ENCODE measurements around the gene SLC26A6. TPM values are rescaled to one million over a fixed set of nuclear protein-coding genes. Genes with fewer than 3 reads are reported as not detected.

SLC26A6 gene
- total RNA-seq, 2 donors from 2014 or later: 11.2 to 14.6 TPM

DNA sequence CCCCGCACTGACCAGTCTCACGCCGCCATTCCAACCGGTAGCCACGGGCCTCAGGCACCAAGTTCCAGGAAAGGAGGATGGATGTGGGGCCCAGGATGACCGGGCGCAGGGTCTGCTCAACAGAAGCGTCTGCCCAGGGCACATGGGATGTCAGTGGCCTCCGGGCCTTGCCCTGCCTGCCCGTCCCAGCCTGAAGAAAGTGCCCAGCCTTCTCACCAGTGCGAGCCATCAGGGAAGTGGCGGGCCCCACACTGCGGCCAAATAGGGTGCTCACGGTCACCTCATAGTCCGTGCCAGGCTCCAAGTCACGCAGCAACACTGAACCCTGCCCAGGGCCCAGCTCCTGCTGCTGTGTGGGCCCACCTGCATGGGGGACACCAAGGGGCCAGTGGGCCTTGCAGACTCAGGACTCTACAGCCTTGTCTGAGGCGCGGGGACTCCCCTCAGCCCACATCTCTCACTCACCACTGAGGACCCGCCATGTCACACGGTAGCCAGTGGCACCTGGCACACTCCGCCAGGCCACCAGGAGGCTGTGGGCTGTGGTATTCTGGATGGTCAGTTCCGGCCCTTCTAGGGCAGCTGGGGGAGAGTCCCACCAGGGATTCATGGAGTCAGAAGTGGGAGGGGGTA, 43.3 kb downstream of the SLC26A6 start:
- intact Hi-C loops (cut with DNase I): no loop called here
- DNase-seq: no peak

DNA sequence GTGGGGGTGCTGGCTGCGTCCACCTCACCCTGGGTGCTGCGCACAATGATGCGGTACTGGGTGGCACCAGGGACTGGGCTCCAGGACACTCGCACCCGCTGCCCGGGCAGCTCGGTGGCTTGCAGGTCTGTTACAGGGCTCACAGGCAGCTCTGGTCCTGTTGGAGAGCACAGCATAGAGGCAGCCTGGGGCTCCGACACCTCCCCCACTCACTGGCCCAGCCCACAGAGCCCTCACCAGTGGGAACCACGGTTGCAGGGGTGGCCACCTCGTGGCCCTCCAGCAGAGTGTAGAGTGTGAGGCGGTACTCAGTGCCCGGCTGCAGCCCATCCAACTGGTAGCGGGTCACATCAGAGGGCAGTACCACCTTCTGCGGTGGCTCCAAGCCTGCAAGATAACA, 43.8 kb downstream of the SLC26A6 start:
- DNase-seq (no peak), ATAC-seq (no peak)
- intact Hi-C loops (cut with DNase I): no loop called here

More for the DNA sequence above, 43.3 kb downstream of the SLC26A6 start:
- no peak for ATAC-seq

DNA sequence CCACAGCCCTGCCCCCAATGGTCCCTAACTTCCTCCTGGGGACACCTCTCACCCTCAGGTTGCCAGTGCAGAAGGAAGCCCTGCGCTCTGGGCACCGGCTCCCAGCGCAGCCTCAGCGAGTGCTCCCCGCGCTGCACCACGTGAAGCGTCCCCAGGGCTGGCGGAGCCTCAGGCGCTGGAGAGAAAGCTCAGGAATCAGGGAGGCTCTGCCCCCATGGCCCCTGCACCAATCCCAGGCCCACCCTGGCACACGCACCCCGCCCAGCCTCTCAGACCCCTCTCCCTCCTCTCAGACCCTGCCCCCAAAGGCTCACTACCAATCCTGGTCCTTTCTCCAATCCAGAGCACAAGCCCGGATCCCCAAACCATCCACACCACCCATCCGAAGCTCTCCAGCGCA, 47.0 kb downstream of the SLC26A6 start:
- ATAC-seq (no peak), DNase-seq (no peak)
- intact Hi-C loops (cut with DNase I): no loop called here

DNA sequence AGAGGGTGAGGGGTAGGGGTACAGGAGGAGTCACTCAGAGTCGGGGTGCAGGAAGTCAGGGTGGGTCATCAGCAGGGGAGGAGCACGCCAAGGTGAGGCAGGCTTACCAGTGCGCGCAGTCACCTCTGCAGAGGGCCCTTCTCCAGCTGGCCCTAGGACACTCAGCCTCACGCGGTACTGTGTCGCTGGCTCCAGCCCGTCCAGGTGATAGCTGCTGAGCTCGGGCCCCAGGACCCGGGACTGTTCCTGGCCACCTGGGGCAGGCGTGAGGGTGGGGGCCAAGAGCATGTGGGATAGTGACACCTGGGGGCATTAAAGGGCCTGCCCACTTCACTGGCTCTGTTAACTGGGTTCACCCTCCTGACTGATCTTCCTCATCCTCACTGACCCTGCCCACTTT, 47.6 kb downstream of the SLC26A6 start:
- intact Hi-C loops (cut with DNase I): no loop called here
- ATAC-seq (no peak), DNase-seq (no peak)

DNA sequence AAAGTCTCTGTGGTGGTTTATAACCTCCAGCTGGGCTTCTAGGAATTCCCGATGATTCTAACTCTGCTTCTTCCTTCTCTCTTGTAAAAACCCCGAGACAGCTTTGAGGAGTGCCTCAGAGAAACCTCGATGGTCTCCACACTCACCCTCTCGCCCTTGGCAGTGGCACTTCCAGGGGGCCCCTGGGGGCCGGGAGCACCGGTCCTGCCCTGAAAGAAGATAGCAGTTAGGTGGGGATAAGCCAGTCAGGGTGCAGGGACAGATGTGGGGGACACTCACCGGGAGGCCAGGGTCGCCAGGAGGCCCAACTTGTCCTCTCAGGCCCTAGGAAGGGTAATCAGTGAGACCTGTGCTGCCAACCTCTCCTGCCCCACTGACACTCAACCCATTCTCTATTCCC, 49.9 kb downstream of the SLC26A6 start:
- intact Hi-C loops (cut with DNase I): no loop called here
- DNase-seq (no peak), ATAC-seq (no peak)

DNA sequence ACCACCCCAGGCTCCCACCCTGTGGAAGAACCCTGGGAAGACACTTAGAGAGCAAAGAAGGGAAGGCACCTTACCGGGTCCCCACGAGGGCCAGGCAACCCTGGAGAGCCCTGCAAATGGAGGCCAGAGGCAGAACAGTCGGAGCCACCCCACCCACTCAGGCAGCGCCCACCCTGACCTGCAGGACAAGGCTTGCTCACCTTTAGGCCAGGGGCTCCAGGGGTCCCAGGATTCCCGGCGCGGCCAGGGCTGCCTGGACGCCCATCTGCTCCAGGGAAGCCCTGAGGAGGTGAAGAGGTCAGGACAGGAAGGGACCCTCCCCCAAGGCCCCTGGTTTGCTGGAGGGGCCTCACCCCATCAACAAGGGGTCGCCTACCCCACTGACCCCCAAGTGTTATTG, 50.4 kb downstream of the SLC26A6 start:
- DNase-seq: no peak
- no peak for ATAC-seq
- intact Hi-C loops (cut with DNase I): no loop called here

DNA sequence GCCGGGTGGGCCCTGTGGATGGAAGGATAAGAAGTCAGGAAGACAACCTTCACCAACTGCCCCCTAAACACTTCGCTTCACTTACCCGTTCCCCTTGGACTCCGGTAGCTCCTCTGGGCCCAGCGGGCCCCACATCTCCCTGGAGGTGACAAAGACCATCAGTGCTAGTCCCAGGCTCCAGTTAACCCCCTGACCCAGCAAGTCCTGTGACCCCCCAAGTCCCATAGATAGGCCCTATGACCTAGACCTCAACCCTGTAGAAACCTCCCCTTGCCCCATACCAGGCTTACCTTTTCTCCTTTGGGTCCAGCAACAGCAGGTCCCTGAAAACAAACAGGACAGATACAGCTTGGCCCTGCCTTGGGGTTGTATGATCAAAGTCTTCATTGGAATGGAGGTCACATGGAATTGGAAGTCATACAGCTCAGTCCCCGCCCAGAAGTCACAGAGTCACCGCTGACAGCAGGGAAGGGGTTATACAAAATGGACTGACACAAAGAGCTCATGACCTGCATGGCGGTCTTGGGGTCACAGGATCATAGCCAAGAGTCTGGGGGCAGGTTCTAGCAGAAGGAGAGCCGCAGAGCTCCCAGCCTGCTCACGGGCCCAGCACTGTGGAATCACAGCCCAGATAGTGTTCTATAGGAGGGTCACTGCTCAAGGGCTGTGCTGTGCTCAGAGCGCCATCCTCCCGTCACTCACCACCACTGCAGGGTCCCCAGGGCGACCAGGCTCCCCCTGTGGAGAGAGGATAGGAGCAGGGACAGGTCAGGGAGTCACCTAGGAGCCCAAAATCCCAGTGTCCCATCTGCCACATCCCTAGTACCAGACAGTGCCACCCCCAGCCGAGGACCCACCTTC, 53.4 kb downstream of the SLC26A6 start:
- DNase-seq (no peak), ATAC-seq (no peak)

DNA sequence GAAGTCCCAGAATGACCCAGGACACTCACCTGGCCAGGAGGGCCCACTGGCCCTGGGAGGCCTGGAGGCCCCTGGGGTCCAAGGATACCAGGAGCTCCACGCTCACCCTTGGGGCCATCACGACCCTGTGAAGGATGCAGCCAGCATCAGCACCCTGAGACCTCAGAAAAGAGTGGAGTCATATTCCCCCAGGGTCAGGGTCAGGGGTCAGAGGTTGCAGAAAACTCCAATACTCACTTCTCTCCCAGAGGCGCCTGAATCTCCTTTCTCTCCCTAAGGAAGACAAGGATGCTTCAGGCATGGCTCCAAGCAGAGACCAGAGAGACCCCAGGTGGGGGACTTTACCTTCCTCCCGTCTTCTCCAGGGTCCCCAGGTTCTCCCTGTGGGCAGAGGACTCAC, 58.6 kb downstream of the SLC26A6 start:
- DNase-seq: no peak
- intact Hi-C loops (cut with DNase I): no loop called here
- ATAC-seq: no peak

More for the DNA sequence above, 53.4 kb downstream of the SLC26A6 start:
- intact Hi-C loops (cut with DNase I): no loop called here

Small RNA genes lying within 50 kb of the gene (microRNA-seq; reads per million reads assigned to microRNA genes)
- 0 reads per million in 2 donors for gene MIR4793
- 0 reads per million in 2 donors for gene MIR711

Other genes starting within 250 kb of the SLC26A6 start
- gene PLXNB1, start 205.4 kb downstream of the SLC26A6 start, total RNA-seq: 10 to 100 TPM; 43.3 to 55.0 TPM
- gene CCDC51, start 195.3 kb downstream of the SLC26A6 start, total RNA-seq: 10 to 100 TPM in 1 of 2 donors, 1 to 10 TPM in 1; 7.0 to 10.9 TPM
- gene TMA7, start 195.2 kb downstream of the SLC26A6 start, total RNA-seq: 100 to 1,000 TPM; 190 to 238 TPM
- 1 to 10 TPM; 3.9 to 5.7 TPM for gene ATRIP, start 188.7 kb downstream of the SLC26A6 start, total RNA-seq
- 100 to 1,000 TPM in 1 of 2 donors, 10 to 100 TPM in 1; 73.3 to 108 TPM for gene SHISA5, start 131.3 kb downstream of the SLC26A6 start, total RNA-seq
- gene PFKFB4, start 78.7 kb downstream of the SLC26A6 start, total RNA-seq: 1 to 10 TPM; 2.0 to 2.9 TPM
- gene UCN2, start 71.7 kb downstream of the SLC26A6 start, total RNA-seq: not detected
- gene COL7A1, start 40.1 kb downstream of the SLC26A6 start, total RNA-seq: 1 to 10 TPM; 5.2 to 5.5 TPM
- 100 to 1,000 TPM; 583 to 651 TPM for gene UQCRC1, start 25.8 kb downstream of the SLC26A6 start, total RNA-seq
- gene TMEM89, start 13.7 kb downstream of the SLC26A6 start, total RNA-seq: not detected
- under 1 TPM; 0.24 to 0.39 TPM for gene CELSR3, start 27.4 kb upstream of the SLC26A6 start, total RNA-seq
- gene NCKIPSD, start 50.5 kb upstream of the SLC26A6 start, total RNA-seq: 10 to 100 TPM; 19.4 to 27.8 TPM
- gene IP6K2, start 81.8 kb upstream of the SLC26A6 start, total RNA-seq: 10 to 100 TPM; 24.0 to 38.4 TPM
- gene PRKAR2A, start 212.4 kb upstream of the SLC26A6 start, total RNA-seq: 10 to 100 TPM; 42.5 to 56.8 TPM